Smooth muscle cell (in vitro differentiated cells): ENCODE results near the gene ARHGEF7. TPM values are rescaled to one million over a fixed set of nuclear protein-coding genes. Genes with fewer than 3 reads are reported as not detected.

ENCODE experiments used
- DNase-seq: peaks from one replicate; lab custom pipeline; 2025; ENCODE audit not compliant: unreplicated experiment; lab: John Stamatoyannopoulos, UW
- H2AFZ ChIP-seq: fragments of 200-600 bp; sonication (generic); 2 replicates; pipeline ENCODE4 v1.6.0; 2016; ENCODE audit warnings: antibody characterized with exemption, low read depth, mild to moderate bottlenecking
- H3F3A ChIP-seq: fragments of 200-600 bp; sonication (generic); 2 replicates; pipeline ENCODE4 v1.6.0; 2017; ENCODE audit warnings: antibody characterized with exemption, low read depth
- H3K27ac ChIP-seq: fragments of 200-600 bp; sonication (generic); 2 replicates; pipeline ENCODE4 v1.5.1; 2016; ENCODE audit warnings: low read depth, mild to moderate bottlenecking
- H3K27me3 ChIP-seq: fragments of 200-600 bp; sonication (generic); 2 replicates; pipeline ENCODE4 v1.6.1; 2016; ENCODE audit warnings: low read depth, mild to moderate bottlenecking
- H3K36me3 ChIP-seq: fragments of 200-600 bp; sonication (generic); 2 replicates; pipeline ENCODE4 v1.5.1; 2016; ENCODE audit warnings: low read depth
- H3K4me1 ChIP-seq: fragments of 200-600 bp; sonication (generic); 2 replicates; pipeline ENCODE4 v1.5.1; 2016; ENCODE audit warnings: low read depth
- H3K4me2 ChIP-seq: fragments of 200-600 bp; sonication (generic); 2 replicates; pipeline ENCODE4 v1.6.0; 2016; ENCODE audit warnings: mild to moderate bottlenecking
- H3K4me3 ChIP-seq: fragments of 200-600 bp; sonication (generic); 2 replicates; pipeline ENCODE4 v1.5.1; 2016; ENCODE audit warnings: mild to moderate bottlenecking
- H3K79me2 ChIP-seq: fragments of 200-600 bp; sonication (generic); 2 replicates; pipeline ENCODE4 v1.6.0; 2016; ENCODE audit warnings: low read depth, mild to moderate bottlenecking
- H3K9ac ChIP-seq: fragments of 200-600 bp; sonication (generic); 2 replicates; pipeline ENCODE4 v1.6.0; 2016; ENCODE audit warnings: low read depth
- H3K9me3 ChIP-seq: fragments of 200-600 bp; sonication (generic); replicated peaks from 2 replicates; pipeline ENCODE4 v1.5.1; 2016; ENCODE audit warnings: low read depth
- H4K20me1 ChIP-seq: fragments of 200-600 bp; sonication (generic); 2 replicates; pipeline ENCODE4 v1.6.0; 2016; ENCODE audit warnings: low read depth
- CTCF ChIP-seq: fragments of 200-600 bp; sonication (generic); IDR thresholded peaks from 2 replicates; pipeline ENCODE4 v1.5.1; 2017; ENCODE audit warnings: borderline replicate concordance, mild to moderate bottlenecking, antibody characterized with exemption; ENCODE audit not compliant: insufficient read depth, poor library complexity, severe bottlenecking
- WGBS: methylation state at CpG from one replicate; pipeline ENCODE4 v1.1.7; 2016; ENCODE audit warnings: low lambda C conversion rate; 5-methylcytosine and 5-hydroxymethylcytosine counted together
- polyA plus RNA-seq: library from polyadenylated mRNA; unstranded; fragments of >200 nt; fragmentation: Nextera tagmentation; extraction: Ambion mirVana; gene quantifications from 2 replicates; pipeline ENCODE4 v1.2.1, GENCODE V29; 2016
- total RNA-seq: library from RNA; depleted of rRNA; stranded (reverse); fragments of >200 nt; gene quantifications from 2 replicates; pipeline ENCODE4 v1.2.3, GENCODE V29; 2014

The ARHGEF7 gene
- total and polyA plus RNA-seq, 2 experiments from 2014 or later: 13.8 to 32.4 TPM

- Histone ChIP-seq H3K27me3 (no peaks in the 10 kb centered on the region), H3K9me3 (no peaks in the 10 kb centered on the region), H3K4me2 (no peak overlapping the region), H2AFZ (no peak overlapping the region), H4K20me1 (peaks cover 44% of the 10 kb centered on the region), H3K4me3 (no peak overlapping the region), H3K27ac (no peak overlapping the region), H3K36me3 (peaks cover 13% of the 10 kb centered on the region), H3F3A (no peaks in the 10 kb centered on the region), H3K4me1 (no peaks in the 10 kb centered on the region), H3K9ac (no peak overlapping the region), H3K79me2 (no peaks in the 10 kb centered on the region)
- 97% methylated on average over 20 of the region's 20 CpGs for WGBS
- DNase-seq: no peak
- no peak for TF ChIP-seq CTCF
Measured at GRCh38 chr13:111270765-111271698, 155.9 kb downstream of the ARHGEF7 start.

GRCh38 chr13:111272117-111272516 lies 157.0 kb downstream of the ARHGEF7 start:
- no peak overlapping the region for H2AFZ ChIP-seq
- no peak overlapping the region for H3K9ac ChIP-seq
- H3K27ac ChIP-seq: no peak overlapping the region
- peaks cover 23% of the 10 kb centered on the region for H3K36me3 ChIP-seq
- no peaks in the 10 kb centered on the region for H3K79me2 ChIP-seq
- H3K4me2 ChIP-seq: no peak overlapping the region
- 98% methylated on average over 7 of the region's 7 CpGs for WGBS
- no peak for TF ChIP-seq CTCF
- no peak overlapping the region for H3K4me3 ChIP-seq
- H3K4me1 ChIP-seq: no peaks in the 10 kb centered on the region
- DNase-seq: no peak
- H4K20me1 ChIP-seq: peaks cover 33% of the 10 kb centered on the region
- no peaks in the 10 kb centered on the region for H3F3A ChIP-seq
- no peaks in the 10 kb centered on the region for H3K9me3 ChIP-seq
- no peaks in the 10 kb centered on the region for H3K27me3 ChIP-seq

- H3K9me3 ChIP-seq: no peaks in the 10 kb centered on the region
- no peak for DNase-seq
- WGBS: 87% methylated on average over 10 of the region's 10 CpGs
Measured at GRCh38 chr13:111275382-111275781, 160.3 kb downstream of the ARHGEF7 start.

More at GRCh38 chr13:111275382-111275781, 160.3 kb downstream of the ARHGEF7 start:
- Histone ChIP-seq H2AFZ (no peak overlapping the region), H3K4me3 (no peak overlapping the region), H3K79me2 (no peaks in the 10 kb centered on the region), H3K9ac (no peak overlapping the region), H3K4me2 (no peak overlapping the region), H3K36me3 (peaks cover 22% of the 10 kb centered on the region), H3F3A (no peaks in the 10 kb centered on the region), H3K4me1 (no peaks in the 10 kb centered on the region), H3K27me3 (no peaks in the 10 kb centered on the region), H3K27ac (no peak overlapping the region), H4K20me1 (peaks cover 24% of the 10 kb centered on the region)
- no peak for TF ChIP-seq CTCF
